GM13976 (cell line): ENCODE results near the gene MYH1.

Experiments used
- DNase-seq: peaks from one replicate; pipeline ENCODE4 v3.0.0; 2012; ENCODE audit warnings: low spot score
- in situ Hi-C: fragments of 300-500 bp; cut with MboI; formaldehyde crosslinking; loops from one replicate; pipeline ENCODE4 v1.12.0; 2022; ENCODE audit warnings: low sequenced_read_pairs, mixed read lengths, inconsistent platforms; ENCODE audit not compliant: unreplicated experiment
- TF ChIP-seq, protein P1 (sequence below): IDR thresholded peaks from 2 replicates; pipeline ENCODE4 v1.5.1; 2012; ENCODE audit warnings: borderline replicate concordance, mild to moderate bottlenecking; ENCODE audit not compliant: insufficient read depth; ENCODE audit errors: extremely low read depth, missing control alignments, control extremely low read depth

MYH1 gene

GRCh38 chr17:10458701-10459100 lies 59.6 kb downstream of the MYH1 start:
- DNase-seq, result no peak
- in situ Hi-C loops, result no loop called here
- TF ChIP-seq, protein P1, sequence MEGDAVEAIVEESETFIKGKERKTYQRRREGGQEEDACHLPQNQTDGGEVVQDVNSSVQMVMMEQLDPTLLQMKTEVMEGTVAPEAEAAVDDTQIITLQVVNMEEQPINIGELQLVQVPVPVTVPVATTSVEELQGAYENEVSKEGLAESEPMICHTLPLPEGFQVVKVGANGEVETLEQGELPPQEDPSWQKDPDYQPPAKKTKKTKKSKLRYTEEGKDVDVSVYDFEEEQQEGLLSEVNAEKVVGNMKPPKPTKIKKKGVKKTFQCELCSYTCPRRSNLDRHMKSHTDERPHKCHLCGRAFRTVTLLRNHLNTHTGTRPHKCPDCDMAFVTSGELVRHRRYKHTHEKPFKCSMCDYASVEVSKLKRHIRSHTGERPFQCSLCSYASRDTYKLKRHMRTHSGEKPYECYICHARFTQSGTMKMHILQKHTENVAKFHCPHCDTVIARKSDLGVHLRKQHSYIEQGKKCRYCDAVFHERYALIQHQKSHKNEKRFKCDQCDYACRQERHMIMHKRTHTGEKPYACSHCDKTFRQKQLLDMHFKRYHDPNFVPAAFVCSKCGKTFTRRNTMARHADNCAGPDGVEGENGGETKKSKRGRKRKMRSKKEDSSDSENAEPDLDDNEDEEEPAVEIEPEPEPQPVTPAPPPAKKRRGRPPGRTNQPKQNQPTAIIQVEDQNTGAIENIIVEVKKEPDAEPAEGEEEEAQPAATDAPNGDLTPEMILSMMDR, result no peak

DNA sequence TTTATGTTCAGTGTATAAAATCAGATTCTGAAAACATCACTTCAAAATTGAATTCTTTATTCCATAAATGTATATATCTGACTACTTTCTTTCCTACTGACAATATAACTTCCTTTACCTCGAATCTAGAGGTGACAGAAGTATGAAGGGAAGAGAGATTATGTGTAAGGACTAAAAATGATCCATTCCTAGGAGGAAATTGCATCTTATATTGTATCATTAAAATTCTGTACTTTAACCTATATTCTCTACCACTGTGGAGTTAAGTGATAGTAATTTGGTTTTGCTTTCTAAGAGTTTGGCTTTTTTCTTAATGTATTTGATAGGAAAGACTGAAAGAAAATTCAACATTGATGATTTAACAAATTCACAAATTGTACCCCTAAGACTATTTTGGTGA lies 60.4 kb downstream of the MYH1 start:
- in situ Hi-C loops, result no loop called here
- TF ChIP-seq, protein P1, result no peak
- no peak for DNase-seq

DNA sequence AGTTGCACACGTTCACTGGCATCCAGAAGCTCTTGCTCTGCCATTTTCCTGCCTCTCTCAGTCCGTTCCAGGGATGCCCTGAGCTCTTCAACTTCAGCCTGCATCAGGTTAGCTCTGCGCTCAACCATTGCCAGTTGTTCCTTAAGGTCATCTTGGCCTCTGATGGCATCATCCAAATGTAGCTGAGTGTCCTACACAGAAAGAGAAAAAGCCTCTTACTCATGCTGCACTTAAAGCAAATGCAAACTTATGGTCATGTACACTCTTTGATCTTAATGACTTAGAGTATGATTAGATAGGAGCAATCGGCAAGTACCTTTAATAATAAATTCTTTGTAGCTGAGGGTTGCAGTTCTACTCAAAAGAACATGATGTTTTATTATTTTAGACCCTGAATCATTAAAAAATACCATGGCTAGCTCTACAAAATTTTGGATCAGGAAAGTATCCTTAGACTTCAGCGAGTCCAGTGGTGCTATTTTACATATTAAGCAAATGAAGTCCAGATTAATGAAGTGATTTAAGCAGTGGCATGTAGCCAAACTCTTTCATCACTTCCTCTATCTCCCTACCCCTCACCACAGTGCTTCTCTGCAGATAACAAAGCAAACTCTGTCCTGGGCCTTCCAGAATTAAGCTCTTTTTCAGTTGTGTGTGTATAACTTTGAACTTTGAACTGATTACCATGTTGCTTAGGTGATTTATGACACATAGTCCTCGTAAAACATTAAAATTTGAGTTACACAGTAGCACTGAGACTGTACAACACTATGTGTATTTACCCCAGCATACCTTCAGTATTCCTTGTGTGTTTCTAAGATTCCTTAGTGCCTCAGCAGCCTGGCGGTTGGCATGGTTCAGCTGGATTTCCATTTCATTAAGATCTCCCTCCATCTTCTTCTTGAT lies 71.1 kb downstream of the MYH1 start:
- no peak for DNase-seq
- in situ Hi-C loops, result no loop called here
- TF ChIP-seq, protein P1, result no peak
